22Rv1 (cell line): ENCODE measurements around the gene PHF20.

Source experiments
- H3K27ac ChIP-seq: fragments of 450-650 bp; 2 replicates; pipeline ENCODE4 v1.5.1; 2017
- ZFX ChIP-seq: fragments of 450-650 bp; IDR thresholded peaks from 2 replicates; pipeline ENCODE4 v1.6.1; 2017; ENCODE audit warnings: antibody characterized with exemption, borderline replicate concordance
- TF ChIP-seq, protein P1 (sequence below): fragments of 450-650 bp; IDR thresholded peaks from 2 replicates; pipeline ENCODE4 v1.5.1; 2017; ENCODE audit warnings: mild to moderate bottlenecking

The PHF20 gene

DNA sequence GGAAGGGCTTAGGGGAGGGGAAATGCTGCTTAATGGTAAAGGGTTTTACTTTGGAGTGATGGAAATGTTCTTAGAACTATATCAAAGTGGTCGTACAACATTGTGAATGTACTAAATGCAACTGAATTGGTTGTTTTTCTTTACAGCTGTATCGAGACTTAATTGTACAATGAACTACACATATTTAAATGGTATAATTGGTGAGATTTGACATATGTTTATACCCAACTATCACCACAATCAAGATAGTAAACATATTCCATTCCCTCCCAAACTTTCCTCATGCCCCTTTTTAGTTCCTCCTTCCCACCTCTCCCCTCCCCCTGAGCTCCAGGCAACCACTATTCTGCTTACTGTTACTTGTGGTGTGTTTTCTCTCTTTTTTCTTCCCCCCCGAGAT, 138.4 kb downstream of the PHF20 start:
- H3K27ac ChIP-seq = no peak overlapping the region

DNA sequence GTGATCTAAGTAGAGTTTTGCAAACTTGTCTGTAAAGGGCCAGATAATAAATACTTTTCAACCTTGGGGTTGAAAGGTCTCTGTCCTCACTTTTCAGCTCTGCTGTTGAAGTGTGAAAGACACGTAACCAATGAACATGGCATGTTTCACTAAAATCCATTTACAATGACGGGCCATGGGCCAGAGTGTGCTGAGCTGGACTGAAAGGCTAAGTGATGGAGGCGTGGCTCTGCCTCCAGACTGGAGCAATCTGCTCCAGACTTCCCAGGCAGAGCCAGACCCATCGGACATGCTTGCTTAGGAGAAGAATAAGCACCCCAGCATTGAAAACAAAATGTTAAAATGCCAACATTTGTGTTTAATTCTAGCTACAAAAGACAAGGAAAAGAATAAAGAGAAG, 141.1 kb downstream of the PHF20 start:
- no peak for TF ChIP-seq ZFX
- TF ChIP-seq, protein P1, sequence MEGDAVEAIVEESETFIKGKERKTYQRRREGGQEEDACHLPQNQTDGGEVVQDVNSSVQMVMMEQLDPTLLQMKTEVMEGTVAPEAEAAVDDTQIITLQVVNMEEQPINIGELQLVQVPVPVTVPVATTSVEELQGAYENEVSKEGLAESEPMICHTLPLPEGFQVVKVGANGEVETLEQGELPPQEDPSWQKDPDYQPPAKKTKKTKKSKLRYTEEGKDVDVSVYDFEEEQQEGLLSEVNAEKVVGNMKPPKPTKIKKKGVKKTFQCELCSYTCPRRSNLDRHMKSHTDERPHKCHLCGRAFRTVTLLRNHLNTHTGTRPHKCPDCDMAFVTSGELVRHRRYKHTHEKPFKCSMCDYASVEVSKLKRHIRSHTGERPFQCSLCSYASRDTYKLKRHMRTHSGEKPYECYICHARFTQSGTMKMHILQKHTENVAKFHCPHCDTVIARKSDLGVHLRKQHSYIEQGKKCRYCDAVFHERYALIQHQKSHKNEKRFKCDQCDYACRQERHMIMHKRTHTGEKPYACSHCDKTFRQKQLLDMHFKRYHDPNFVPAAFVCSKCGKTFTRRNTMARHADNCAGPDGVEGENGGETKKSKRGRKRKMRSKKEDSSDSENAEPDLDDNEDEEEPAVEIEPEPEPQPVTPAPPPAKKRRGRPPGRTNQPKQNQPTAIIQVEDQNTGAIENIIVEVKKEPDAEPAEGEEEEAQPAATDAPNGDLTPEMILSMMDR = no peak
- H3K27ac ChIP-seq = no peak overlapping the region

More for the DNA sequence above, 138.4 kb downstream of the PHF20 start:
- TF ChIP-seq, protein P1 = no peak
- TF ChIP-seq ZFX = no peak

DNA sequence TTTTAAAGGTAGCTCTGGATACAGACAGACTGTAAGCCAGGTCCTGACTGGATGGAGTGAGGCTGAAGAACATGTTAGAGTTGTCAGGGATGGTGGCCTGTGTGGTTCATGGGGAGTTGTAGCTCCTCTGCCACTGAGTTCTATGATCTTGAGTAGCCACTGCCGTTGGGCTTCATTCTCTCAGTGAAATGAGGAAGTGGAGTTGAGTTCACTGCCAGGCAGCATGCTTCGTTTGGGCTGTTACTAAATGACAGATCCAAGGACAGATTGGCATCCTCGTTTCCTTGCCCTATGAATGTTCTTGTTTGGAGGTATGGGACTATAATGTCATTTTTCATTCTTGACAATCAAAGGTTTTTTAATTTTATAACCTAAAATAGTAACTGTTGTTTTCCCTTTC, 145.3 kb downstream of the PHF20 start:
- TF ChIP-seq, protein P1 = no peak
- no peak for TF ChIP-seq ZFX
- no peak overlapping the region for H3K27ac ChIP-seq

DNA sequence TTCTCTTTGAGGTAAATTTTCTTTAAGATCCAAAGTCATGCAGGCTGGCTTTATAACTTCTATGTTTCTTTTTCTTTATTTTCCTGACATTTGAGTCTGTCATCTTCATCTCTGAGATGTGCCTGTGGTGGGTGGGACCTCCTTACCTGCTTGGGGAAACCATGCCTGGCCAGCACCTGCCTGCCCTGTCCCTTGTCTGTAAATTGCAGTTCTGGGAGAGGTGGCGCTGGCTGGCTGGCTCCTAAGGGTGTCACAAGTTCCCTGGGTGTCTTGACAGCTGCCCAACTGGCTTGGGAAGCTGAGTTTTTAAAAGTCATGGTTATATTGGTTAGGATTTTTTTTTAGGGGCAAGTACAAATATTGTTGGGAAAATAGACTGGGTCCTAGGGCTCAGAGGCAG, 146.2 kb downstream of the PHF20 start:
- H3K27ac ChIP-seq = no peak overlapping the region
- TF ChIP-seq, protein P1 = no peak

DNA sequence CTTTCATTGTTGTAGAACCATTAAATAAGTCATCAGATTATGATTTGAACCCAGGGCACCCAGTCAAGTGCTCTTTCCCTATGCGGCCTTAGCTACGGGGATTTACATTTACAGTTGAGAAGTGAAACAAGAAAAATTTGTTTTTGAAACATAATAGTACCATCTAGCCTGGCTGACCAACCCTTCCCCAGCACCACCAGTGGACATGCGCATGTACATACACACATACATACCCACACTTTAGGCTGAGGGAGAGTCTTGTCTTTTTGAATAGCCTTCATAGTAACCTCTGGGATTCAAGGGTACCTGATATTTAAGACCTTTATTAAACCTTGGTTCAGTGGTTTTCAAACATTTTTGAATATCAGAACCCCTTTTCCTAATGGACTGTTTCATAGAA, 148.7 kb downstream of the PHF20 start:
- TF ChIP-seq ZFX = no peak
- TF ChIP-seq, protein P1 = no peak
- H3K27ac ChIP-seq = no peak overlapping the region

DNA sequence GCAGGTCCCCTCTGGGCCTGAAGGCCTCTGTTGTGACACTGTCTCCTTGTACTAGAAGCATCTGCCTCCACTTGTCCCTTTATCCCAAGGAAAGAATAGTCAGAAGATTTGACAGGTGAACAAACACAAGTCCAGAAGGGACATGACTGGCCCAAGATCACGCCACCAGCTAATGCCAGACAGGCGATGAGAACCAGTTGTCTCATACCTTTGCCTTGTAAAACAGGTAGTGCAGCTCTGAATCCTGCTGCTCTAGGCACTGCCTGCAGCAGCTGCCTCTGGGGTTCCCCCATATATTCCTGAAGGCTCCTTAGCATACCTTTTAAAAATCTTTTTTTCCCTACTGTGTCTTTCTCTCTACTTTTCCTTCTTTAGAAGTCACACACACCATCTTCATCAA, 157.5 kb downstream of the PHF20 start:
- H3K27ac ChIP-seq = no peak overlapping the region
- TF ChIP-seq ZFX = no peak
- TF ChIP-seq, protein P1 = no peak

DNA sequence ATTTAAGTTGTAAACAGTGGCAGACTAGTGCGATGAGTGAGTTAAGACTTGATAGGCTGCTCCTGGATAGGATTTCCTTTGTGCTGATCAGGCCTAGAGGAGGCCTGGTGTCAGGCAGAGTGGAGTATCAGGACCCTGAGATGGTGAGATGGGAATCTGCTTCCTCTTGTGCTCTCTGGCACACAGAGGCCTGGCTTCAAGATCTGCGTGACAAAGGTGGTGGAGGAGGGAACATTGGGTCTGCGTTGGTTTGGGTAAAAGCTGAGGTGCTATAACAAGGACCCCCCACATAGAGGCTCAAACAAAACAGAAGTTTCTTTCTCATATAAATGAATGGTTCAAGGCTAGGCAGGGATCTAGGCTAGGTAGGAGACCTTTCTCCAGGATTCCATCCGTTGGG, 162.2 kb downstream of the PHF20 start:
- TF ChIP-seq, protein P1 = no peak
- TF ChIP-seq ZFX = no peak

More for the DNA sequence above, 162.2 kb downstream of the PHF20 start:
- no peak overlapping the region for H3K27ac ChIP-seq
